ENCODE results near the gene ZFP1.

ZFP1 gene

DNA sequence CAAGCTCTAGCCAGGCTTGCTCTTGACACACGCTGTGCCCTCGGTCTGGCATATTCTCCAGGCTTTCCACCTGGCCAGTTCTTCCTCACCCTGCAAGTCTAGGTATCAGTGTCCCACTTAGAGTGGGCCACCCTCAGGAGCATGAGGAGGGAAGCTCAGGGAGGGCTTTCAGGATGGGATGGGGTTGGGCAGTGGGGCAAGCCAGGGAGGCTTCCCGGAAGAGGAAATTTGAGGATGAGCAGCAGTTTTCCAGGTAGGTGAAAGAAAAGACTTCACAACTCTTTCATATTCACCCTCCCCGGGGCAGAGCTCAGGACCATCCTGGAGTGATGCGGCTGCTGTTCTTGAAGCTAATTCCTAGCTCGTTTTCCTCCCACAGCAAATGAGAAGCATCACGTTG, 17.2 kb upstream of the ZFP1 start:
- no peak overlapping the region for H3K9ac ChIP-seq (ENCODE audit: low read depth, low read length)

DNA sequence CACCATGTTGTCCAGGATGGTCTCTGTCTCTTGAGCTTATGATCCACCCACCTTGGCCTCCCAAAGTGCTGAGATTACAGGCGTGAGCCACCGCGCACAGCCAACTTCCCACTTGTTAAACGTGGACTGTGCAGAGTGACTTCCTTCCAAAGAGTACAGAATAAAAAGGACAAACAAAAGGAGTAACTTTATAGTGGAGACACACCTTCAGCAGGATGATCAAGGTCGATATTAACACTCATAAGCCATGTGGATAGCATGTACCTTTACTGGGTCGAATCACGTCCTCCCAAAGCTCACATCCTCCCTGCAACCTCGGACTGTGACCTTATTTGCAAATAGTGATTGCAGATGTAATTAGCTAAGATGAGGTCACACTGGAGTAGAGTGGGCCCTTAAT, 10.1 kb upstream of the ZFP1 start:
- Histone ChIP-seq H3K36me3 (ENCODE audit: control insufficient read depth, insufficient read depth, low read length) (no peaks in the 10 kb centered on the region), H3K9ac (ENCODE audit: low read depth, low read length) (no peak overlapping the region), H3K9me3 (ENCODE audit: control insufficient read depth, insufficient read depth, low read length) (no peaks in the 10 kb centered on the region), H3K4me3 (ENCODE audit: low read depth, low read length) (no peak overlapping the region), H3K4me1 (ENCODE audit: control insufficient read depth, insufficient read depth, low read length) (peaks cover 5% of the 10 kb centered on the region), H3K27me3 (ENCODE audit: control insufficient read depth, insufficient read depth, low read length) (no peaks in the 10 kb centered on the region)

More for the DNA sequence above, 17.2 kb upstream of the ZFP1 start:
- peaks cover 2% of the 10 kb centered on the region for H3K9me3 ChIP-seq (ENCODE audit: control insufficient read depth, insufficient read depth, low read length)
- H3K36me3 ChIP-seq (ENCODE audit: control insufficient read depth, insufficient read depth, low read length) = no peaks in the 10 kb centered on the region
- no peaks in the 10 kb centered on the region for H3K27me3 ChIP-seq (ENCODE audit: control insufficient read depth, insufficient read depth, low read length)
- H3K4me1 ChIP-seq (ENCODE audit: control insufficient read depth, insufficient read depth, low read length) = peaks cover 4% of the 10 kb centered on the region
- H3K4me3 ChIP-seq (ENCODE audit: low read depth, low read length) = no peak overlapping the region

DNA sequence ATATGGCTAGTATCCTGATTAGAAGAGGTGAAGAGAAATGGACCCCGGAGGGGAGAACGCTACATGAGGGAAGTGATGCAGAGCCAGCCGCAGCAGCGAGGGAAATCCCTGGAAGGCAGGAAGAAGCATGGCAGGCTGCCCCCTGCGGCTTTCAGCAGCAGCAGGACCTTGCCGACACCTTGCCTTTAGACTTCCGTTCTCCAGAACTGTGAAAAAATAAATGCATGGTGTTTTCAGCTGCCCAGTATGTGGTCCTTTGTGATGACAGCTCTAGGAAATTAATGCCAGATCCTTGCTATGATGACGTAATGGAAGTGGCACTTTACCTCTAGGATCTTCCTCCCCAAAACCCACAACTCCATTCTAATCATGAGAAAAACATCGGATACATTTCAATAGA, 9.7 kb upstream of the ZFP1 start:
- no peaks in the 10 kb centered on the region for H3K9me3 ChIP-seq (ENCODE audit: control insufficient read depth, insufficient read depth, low read length)
- H3K9ac ChIP-seq (ENCODE audit: low read depth, low read length) = no peak overlapping the region
- H3K36me3 ChIP-seq (ENCODE audit: control insufficient read depth, insufficient read depth, low read length) = no peaks in the 10 kb centered on the region
- no peak overlapping the region for H3K4me3 ChIP-seq (ENCODE audit: low read depth, low read length)
- H3K27me3 ChIP-seq (ENCODE audit: control insufficient read depth, insufficient read depth, low read length) = no peaks in the 10 kb centered on the region
- peaks cover 5% of the 10 kb centered on the region for H3K4me1 ChIP-seq (ENCODE audit: control insufficient read depth, insufficient read depth, low read length)

DNA sequence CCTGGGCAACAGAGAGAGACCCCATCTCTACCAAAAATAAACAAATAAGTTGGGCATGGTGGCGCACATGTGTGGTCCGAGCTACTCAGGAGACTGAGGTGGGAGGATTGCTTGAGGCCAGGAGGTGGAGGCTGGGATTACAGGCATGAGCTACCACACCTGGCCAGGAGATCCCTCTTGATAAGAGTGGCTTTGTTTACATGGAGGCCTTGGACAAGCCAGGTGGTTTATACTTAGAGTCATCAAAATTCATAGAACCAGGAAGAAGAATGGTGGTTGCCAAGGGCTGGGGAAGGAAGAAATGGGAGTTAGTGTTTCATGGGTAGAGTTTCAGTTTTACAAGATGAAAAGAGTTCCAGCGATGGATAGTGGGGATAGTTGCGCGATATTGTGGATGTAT, 8.8 kb upstream of the ZFP1 start:
- peaks cover 5% of the 10 kb centered on the region for H3K4me1 ChIP-seq (ENCODE audit: control insufficient read depth, insufficient read depth, low read length)
- no peaks in the 10 kb centered on the region for H3K9me3 ChIP-seq (ENCODE audit: control insufficient read depth, insufficient read depth, low read length)
- H3K36me3 ChIP-seq (ENCODE audit: control insufficient read depth, insufficient read depth, low read length) = no peaks in the 10 kb centered on the region
- no peaks in the 10 kb centered on the region for H3K27me3 ChIP-seq (ENCODE audit: control insufficient read depth, insufficient read depth, low read length)
- H3K9ac ChIP-seq (ENCODE audit: low read depth, low read length) = no peak overlapping the region
- H3K4me3 ChIP-seq (ENCODE audit: low read depth, low read length) = no peak overlapping the region

- H3K27me3 ChIP-seq (ENCODE audit: control insufficient read depth, insufficient read depth, low read length) = no peaks in the 10 kb centered on the region
- no peak overlapping the region for H3K4me3 ChIP-seq (ENCODE audit: low read depth, low read length)
- no peaks in the 10 kb centered on the region for H3K9me3 ChIP-seq (ENCODE audit: control insufficient read depth, insufficient read depth, low read length)
These were observed 4.4 kb upstream of the ZFP1 start for GRCh38 chr16:75143941-75144340.

GRCh38 chr16:75147968-75148310, 385 bp upstream of the ZFP1 start:
- no peaks in the 10 kb centered on the region for H3K36me3 ChIP-seq (ENCODE audit: control insufficient read depth, insufficient read depth, low read length)

More at GRCh38 chr16:75143941-75144340, 4.4 kb upstream of the ZFP1 start:
- Histone ChIP-seq H3K9ac (ENCODE audit: low read depth, low read length) (no peak overlapping the region), H3K4me1 (ENCODE audit: control insufficient read depth, insufficient read depth, low read length) (no peaks in the 10 kb centered on the region), H3K36me3 (ENCODE audit: control insufficient read depth, insufficient read depth, low read length) (no peaks in the 10 kb centered on the region)

GRCh38 chr16:75151798-75152197, 3.5 kb downstream of the ZFP1 start:
- Histone ChIP-seq H3K4me3 (ENCODE audit: low read depth, low read length) (no peak overlapping the region), H3K36me3 (ENCODE audit: control insufficient read depth, insufficient read depth, low read length) (no peaks in the 10 kb centered on the region), H3K4me1 (ENCODE audit: control insufficient read depth, insufficient read depth, low read length) (no peaks in the 10 kb centered on the region), H3K27me3 (ENCODE audit: control insufficient read depth, insufficient read depth, low read length) (no peaks in the 10 kb centered on the region), H3K9ac (ENCODE audit: low read depth, low read length) (no peak overlapping the region), H3K9me3 (ENCODE audit: control insufficient read depth, insufficient read depth, low read length) (no peaks in the 10 kb centered on the region)

More at GRCh38 chr16:75147968-75148310, 385 bp upstream of the ZFP1 start:
- H3K9ac ChIP-seq (ENCODE audit: low read depth, low read length) = no peak overlapping the region
- H3K4me3 ChIP-seq (ENCODE audit: low read depth, low read length) = peak overlapping the region; percentile 73
- no peaks in the 10 kb centered on the region for H3K27me3 ChIP-seq (ENCODE audit: control insufficient read depth, insufficient read depth, low read length)
- no peaks in the 10 kb centered on the region for H3K4me1 ChIP-seq (ENCODE audit: control insufficient read depth, insufficient read depth, low read length)
- no peaks in the 10 kb centered on the region for H3K9me3 ChIP-seq (ENCODE audit: control insufficient read depth, insufficient read depth, low read length)

GRCh38 chr16:75152635-75153034, 4.3 kb downstream of the ZFP1 start:
- H3K9ac ChIP-seq (ENCODE audit: low read depth, low read length) = no peak overlapping the region
- no peaks in the 10 kb centered on the region for H3K27me3 ChIP-seq (ENCODE audit: control insufficient read depth, insufficient read depth, low read length)
- no peaks in the 10 kb centered on the region for H3K36me3 ChIP-seq (ENCODE audit: control insufficient read depth, insufficient read depth, low read length)
- H3K4me3 ChIP-seq (ENCODE audit: low read depth, low read length) = no peak overlapping the region
- no peaks in the 10 kb centered on the region for H3K9me3 ChIP-seq (ENCODE audit: control insufficient read depth, insufficient read depth, low read length)
- H3K4me1 ChIP-seq (ENCODE audit: control insufficient read depth, insufficient read depth, low read length) = no peaks in the 10 kb centered on the region

GRCh38 chr16:75160386-75160785, 12.1 kb downstream of the ZFP1 start:
- Histone ChIP-seq H3K4me3 (ENCODE audit: low read depth, low read length) (no peak overlapping the region), H3K9ac (ENCODE audit: low read depth, low read length) (no peak overlapping the region), H3K36me3 (ENCODE audit: control insufficient read depth, insufficient read depth, low read length) (no peaks in the 10 kb centered on the region), H3K9me3 (ENCODE audit: control insufficient read depth, insufficient read depth, low read length) (no peaks in the 10 kb centered on the region), H3K4me1 (ENCODE audit: control insufficient read depth, insufficient read depth, low read length) (no peaks in the 10 kb centered on the region), H3K27me3 (ENCODE audit: control insufficient read depth, insufficient read depth, low read length) (no peaks in the 10 kb centered on the region)

DNA sequence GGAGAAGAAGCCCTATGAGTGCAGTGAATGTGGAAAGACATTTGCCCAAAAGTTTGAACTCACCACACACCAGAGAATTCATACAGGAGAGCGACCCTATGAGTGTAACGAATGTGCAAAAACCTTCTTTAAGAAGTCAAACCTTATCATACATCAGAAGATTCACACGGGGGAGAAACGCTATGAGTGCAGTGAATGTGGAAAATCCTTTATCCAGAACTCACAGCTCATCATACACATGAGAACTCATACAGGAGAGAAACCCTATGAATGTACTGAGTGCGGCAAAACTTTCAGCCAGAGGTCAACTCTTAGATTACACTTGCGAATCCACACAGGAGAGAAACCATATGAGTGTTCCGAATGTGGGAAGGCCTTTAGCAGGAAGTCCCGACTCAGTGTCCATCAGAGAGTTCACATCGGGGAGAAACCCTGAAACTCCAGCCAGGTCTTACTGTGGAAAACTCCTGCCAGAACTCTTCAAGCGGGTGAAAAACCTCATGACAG, 21.6 kb downstream of the ZFP1 start:
- Histone ChIP-seq H3K9me3 (ENCODE audit: control insufficient read depth, insufficient read depth, low read length) (peaks cover 15% of the 10 kb centered on the region), H3K9ac (ENCODE audit: low read depth, low read length) (no peak overlapping the region), H3K4me1 (ENCODE audit: control insufficient read depth, insufficient read depth, low read length) (no peaks in the 10 kb centered on the region), H3K4me3 (ENCODE audit: low read depth, low read length) (no peak overlapping the region), H3K36me3 (ENCODE audit: control insufficient read depth, insufficient read depth, low read length) (peaks cover 19% of the 10 kb centered on the region), H3K27me3 (ENCODE audit: control insufficient read depth, insufficient read depth, low read length) (no peaks in the 10 kb centered on the region)

GRCh38 chr16:75172578-75172977, 24.3 kb downstream of the ZFP1 start:
- Histone ChIP-seq H3K9ac (ENCODE audit: low read depth, low read length) (no peak overlapping the region), H3K4me3 (ENCODE audit: low read depth, low read length) (no peak overlapping the region), H3K9me3 (ENCODE audit: control insufficient read depth, insufficient read depth, low read length) (peaks cover 15% of the 10 kb centered on the region), H3K27me3 (ENCODE audit: control insufficient read depth, insufficient read depth, low read length) (no peaks in the 10 kb centered on the region), H3K36me3 (ENCODE audit: control insufficient read depth, insufficient read depth, low read length) (peaks cover 19% of the 10 kb centered on the region), H3K4me1 (ENCODE audit: control insufficient read depth, insufficient read depth, low read length) (no peaks in the 10 kb centered on the region)

DNA sequence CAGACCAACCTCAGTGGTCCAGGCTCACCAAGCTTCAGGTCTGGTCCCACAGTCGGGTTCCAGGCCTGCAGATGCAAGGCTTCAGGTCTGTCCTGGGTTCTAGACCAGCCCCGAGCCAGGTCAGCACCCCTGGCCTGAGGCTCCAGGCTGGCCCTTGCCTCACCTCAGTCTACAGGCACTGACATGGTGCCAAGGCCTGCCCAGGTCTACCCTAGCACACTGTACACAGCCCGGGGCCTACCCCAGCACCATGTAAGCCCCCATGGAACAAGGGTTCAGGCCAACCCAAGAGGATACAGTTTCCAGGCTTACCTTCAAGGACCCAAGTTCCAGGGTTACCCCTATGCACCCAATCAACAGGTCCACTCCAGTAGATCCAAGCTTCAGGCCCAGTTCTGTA, 26.8 kb downstream of the ZFP1 start:
- no peaks in the 10 kb centered on the region for H3K27me3 ChIP-seq (ENCODE audit: control insufficient read depth, insufficient read depth, low read length)
- peaks cover 8% of the 10 kb centered on the region for H3K9me3 ChIP-seq (ENCODE audit: control insufficient read depth, insufficient read depth, low read length)
- H3K36me3 ChIP-seq (ENCODE audit: control insufficient read depth, insufficient read depth, low read length) = peaks cover 6% of the 10 kb centered on the region
- no peaks in the 10 kb centered on the region for H3K4me1 ChIP-seq (ENCODE audit: control insufficient read depth, insufficient read depth, low read length)
- H3K9ac ChIP-seq (ENCODE audit: low read depth, low read length) = no peak overlapping the region
- H3K4me3 ChIP-seq (ENCODE audit: low read depth, low read length) = no peak overlapping the region

GRCh38 chr16:75176926-75177325, 28.6 kb downstream of the ZFP1 start:
- H3K36me3 ChIP-seq (ENCODE audit: control insufficient read depth, insufficient read depth, low read length) = no peaks in the 10 kb centered on the region
- no peak overlapping the region for H3K4me3 ChIP-seq (ENCODE audit: low read depth, low read length)
- H3K9ac ChIP-seq (ENCODE audit: low read depth, low read length) = no peak overlapping the region
- H3K27me3 ChIP-seq (ENCODE audit: control insufficient read depth, insufficient read depth, low read length) = no peaks in the 10 kb centered on the region
- no peaks in the 10 kb centered on the region for H3K9me3 ChIP-seq (ENCODE audit: control insufficient read depth, insufficient read depth, low read length)
- H3K4me1 ChIP-seq (ENCODE audit: control insufficient read depth, insufficient read depth, low read length) = no peaks in the 10 kb centered on the region
